Measurements from ENCODE around the gene ARCN1.

ARCN1 gene

GRCh38 chr11:118612378-118612777, 40.2 kb downstream of the ARCN1 start:
- no peak for TF ChIP-seq CTCF (IDR thresholded peaks at IDR 0.05; ENCODE audit: extremely low read depth, missing control alignments)
- no peak for DNase-seq (ENCODE audit: low spot score)

DNA sequence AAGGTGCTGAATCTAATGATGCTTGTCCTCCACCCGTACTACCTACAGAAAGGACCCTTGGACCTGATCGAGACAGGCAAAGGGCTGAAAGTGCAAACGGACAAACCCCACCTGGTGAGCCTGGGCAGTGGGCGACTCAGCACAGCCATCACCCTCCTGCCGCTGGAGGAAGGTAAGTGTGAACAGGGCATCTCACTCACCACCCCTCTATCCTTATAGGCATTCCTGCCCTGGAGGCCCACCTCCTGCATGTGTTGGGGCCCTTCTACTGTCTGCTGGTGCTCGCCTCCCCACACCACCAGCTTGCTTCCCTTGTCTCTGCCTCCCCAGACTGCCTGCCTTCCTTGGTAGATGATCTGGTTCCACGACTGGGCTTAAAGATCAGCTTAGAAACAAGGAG, 42.3 kb downstream of the ARCN1 start:
- TF ChIP-seq CTCF (IDR thresholded peaks at IDR 0.05; ENCODE audit: extremely low read depth, missing control alignments): no peak
- DNase-seq (ENCODE audit: low spot score): no peak

DNA sequence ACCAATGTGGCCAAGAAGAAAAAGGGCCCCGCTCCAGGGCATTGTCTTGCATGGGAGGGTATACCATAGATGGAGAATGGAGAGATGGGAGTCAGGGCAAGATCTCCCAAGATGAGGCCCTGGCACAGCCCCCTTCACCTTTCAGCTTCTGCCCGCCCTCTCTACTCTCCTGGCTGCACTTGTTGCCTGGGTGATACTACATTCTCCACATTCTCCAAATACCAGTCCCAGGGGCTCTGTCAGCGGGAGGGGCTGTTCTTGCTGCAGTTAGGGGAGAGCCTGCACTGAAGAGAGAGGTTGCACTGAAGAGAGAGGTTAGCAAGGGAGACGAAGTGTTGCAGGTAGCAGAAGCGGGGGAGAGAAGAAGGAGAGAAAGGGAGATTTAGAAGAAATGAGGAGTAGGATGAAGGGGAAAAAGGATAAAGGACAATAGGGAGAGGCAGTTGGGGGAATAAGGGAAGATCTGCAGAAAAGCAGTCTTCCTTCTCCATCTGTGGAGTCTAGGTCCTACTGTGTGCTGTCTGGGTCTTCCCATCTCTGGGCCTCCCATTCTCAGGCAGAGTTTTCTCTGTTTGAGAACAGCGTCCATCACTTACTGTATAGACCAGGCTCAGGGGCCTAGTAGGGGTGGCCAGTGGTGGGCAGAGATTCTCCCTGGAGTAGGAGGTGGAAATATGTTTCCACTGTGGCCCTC, 43.2 kb downstream of the ARCN1 start:
- TF ChIP-seq CTCF (IDR thresholded peaks at IDR 0.05; ENCODE audit: extremely low read depth, missing control alignments): no peak
- no peak for DNase-seq (ENCODE audit: low spot score)

DNA sequence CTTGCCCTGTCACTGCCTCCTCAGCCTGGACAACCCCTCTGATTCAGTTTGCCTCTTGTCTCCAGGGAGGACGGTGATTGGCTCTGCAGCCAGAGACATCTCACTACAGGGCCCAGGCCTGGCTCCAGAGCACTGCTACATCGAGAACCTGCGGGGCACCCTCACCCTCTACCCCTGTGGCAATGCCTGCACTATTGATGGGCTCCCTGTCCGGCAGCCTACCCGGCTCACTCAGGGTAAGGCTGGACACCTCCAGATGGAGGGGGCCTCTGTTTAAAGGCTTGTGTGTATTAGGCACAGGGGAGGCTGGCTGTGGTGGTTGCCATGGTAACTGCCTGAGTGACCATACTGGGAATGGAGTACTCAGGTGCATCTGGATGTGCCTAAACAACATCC, 43.8 kb downstream of the ARCN1 start:
- TF ChIP-seq CTCF (IDR thresholded peaks at IDR 0.05; ENCODE audit: extremely low read depth, missing control alignments): no peak
- no peak for DNase-seq (ENCODE audit: low spot score)

DNA sequence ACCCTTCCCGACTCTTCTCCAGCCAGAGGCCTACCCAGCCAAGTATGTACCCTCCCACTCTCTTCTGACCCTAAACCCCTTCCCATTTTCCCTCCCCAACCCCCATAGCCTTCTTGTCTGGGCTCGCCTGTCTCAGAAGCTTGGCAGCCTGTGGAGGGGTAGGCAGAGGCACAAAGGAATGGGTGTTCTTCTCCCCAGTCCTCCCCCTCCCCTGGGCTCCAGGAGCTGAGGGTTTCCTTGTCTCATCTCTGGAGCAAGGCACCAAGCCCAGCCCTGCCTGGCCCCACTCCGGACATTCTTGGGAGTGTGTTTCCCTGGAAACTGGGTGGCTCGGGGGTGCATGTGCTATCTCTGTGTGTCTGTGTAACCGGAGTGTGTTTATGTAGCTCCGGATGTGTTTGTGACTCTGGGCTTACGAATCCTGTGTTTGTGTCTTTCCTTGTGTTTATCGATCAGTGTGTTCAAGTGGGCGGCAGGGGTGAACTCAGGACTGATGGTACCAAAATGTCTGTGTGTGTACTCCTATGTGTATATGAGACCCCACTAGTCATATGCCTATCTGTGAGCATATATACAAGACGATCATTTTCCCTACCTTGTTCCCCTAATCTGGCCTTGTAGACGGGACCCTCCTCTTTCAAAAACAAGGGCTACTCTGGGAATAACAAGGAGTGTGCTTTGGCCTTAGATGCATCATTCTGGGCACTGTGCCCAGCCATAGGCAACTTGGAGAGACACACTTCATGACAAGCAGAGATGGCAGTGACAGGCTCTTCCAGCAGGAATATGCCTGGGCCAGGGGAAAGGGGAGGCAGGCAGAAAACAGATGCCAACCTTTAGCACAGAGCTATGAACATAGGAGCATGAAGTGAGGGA, 46.1 kb downstream of the ARCN1 start:
- DNase-seq (ENCODE audit: low spot score): no peak
- TF ChIP-seq CTCF (IDR thresholded peaks at IDR 0.05; ENCODE audit: extremely low read depth, missing control alignments): no peak

DNA sequence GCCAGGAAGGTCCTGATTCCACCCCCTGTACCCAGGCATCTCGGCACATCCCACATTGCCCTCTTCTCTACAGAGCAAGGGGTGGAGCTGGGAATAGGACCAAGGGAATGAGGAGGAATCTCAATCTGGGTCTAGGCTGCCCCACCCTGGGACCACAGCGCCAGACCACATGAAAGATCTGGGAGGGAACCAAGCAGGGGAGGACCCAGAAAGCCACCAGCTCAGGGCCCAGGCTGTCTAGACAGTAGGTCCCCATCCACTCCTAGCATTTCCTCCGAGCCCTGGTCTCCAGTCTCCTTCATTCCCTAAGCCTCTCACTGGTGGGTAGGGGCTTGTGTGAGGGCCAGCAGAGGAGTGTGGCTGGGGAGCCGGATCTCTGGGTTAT, 46.8 kb downstream of the ARCN1 start:
- DNase-seq (ENCODE audit: low spot score): no peak
- no peak for TF ChIP-seq CTCF (IDR thresholded peaks at IDR 0.05; ENCODE audit: extremely low read depth, missing control alignments)

DNA sequence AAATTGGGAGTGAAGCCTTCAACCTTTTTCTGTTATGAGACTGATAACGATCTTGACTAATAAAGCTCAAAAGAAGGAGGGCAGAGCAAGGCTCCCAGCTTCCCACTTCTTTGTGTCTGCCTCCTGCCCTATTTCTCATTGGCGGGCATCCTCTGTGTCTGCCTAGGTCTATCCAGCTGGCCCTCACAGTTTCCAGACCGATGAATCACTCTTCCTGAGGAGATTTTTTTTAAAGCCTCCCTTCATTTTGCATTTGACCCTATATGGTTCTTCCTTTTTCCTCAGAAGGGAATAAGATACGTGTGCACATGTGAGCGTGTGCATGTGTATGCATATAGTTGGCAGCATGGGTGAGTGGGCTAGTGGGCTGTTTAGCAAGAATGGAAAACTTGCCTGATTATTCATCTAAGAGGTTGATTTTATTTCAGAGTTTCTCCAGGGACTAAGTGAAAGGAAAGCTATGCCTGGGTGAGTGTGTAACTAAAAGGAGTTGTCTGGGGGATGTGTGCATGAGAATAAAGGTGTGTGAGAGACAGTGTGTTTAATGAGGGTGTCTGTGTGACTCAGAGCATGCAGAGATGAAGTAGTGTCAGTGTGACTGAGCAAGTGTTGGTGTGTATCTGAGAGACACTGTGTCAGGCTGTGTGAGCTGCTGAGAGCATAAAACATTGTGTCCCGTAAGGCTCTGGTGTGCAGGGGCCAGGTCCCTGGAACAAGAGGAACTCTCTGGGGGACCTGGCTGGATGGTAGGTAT, 47.4 kb downstream of the ARCN1 start:
- DNase-seq (ENCODE audit: low spot score): no peak
- no peak for TF ChIP-seq CTCF (IDR thresholded peaks at IDR 0.05; ENCODE audit: extremely low read depth, missing control alignments)
